PFSK-1 (cell line): ENCODE measurements around the gene HSBP1.

Source experiments
- POLR2AphosphoS5 ChIP-seq: IDR thresholded peaks from 2 replicates; pipeline ENCODE4 v1.6.1; 2012; ENCODE audit warnings: low read depth, mild to moderate bottlenecking, control low read depth, low read length, moderate library complexity
- TAF1 ChIP-seq: IDR thresholded peaks from 2 replicates; pipeline ENCODE4 v1.6.1; 2012; ENCODE audit warnings: low read length, control low read depth, borderline replicate concordance; ENCODE audit not compliant: insufficient read depth
- TF ChIP-seq, protein P1 (sequence below), 2 experiments: IDR thresholded peaks; 2 replicates each; pipeline versions ENCODE4 v1.6.1 to v1.8.0; 2011 to 2012; ENCODE audit warnings: low read depth in 2 of 2, low read length in 2 of 2, control low read depth in 1 of 2, inconsistent platforms in 1 of 2, mild to moderate bottlenecking in 1 of 2, moderate library complexity in 1 of 2; ENCODE audit not compliant: insufficient read depth in 1 of 2

GRCh38 chr16:83817022-83817421 is 9.2 kb downstream of the HSBP1 start:
- TF ChIP-seq TAF1 (no peak), POLR2AphosphoS5 (no peak)
- TF ChIP-seq, protein P1, sequence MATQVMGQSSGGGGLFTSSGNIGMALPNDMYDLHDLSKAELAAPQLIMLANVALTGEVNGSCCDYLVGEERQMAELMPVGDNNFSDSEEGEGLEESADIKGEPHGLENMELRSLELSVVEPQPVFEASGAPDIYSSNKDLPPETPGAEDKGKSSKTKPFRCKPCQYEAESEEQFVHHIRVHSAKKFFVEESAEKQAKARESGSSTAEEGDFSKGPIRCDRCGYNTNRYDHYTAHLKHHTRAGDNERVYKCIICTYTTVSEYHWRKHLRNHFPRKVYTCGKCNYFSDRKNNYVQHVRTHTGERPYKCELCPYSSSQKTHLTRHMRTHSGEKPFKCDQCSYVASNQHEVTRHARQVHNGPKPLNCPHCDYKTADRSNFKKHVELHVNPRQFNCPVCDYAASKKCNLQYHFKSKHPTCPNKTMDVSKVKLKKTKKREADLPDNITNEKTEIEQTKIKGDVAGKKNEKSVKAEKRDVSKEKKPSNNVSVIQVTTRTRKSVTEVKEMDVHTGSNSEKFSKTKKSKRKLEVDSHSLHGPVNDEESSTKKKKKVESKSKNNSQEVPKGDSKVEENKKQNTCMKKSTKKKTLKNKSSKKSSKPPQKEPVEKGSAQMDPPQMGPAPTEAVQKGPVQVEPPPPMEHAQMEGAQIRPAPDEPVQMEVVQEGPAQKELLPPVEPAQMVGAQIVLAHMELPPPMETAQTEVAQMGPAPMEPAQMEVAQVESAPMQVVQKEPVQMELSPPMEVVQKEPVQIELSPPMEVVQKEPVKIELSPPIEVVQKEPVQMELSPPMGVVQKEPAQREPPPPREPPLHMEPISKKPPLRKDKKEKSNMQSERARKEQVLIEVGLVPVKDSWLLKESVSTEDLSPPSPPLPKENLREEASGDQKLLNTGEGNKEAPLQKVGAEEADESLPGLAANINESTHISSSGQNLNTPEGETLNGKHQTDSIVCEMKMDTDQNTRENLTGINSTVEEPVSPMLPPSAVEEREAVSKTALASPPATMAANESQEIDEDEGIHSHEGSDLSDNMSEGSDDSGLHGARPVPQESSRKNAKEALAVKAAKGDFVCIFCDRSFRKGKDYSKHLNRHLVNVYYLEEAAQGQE (IDR thresholded peaks at IDR 0.05; ENCODE audit: insufficient read depth in 1 of 2, low read depth in 2 of 2, low read length in 2 of 2), result no peak
